HepG2 (cell line): ENCODE data around the gene SAPCD1. TPM values are rescaled to one million over a fixed set of nuclear protein-coding genes. Genes with fewer than 3 reads are reported as not detected.

ENCODE experiments used
- CBX2 ChIP-seq, 2 experiments: fragments of 200-600 bp in 1 of 2; sonication (generic); formaldehyde crosslinking in 1 of 2; IDR thresholded peaks; 2 replicates each; pipeline versions ENCODE4 v1.7.0 to v1.8.1; 2018 to 2022; ENCODE audit warnings: low read depth in 2 of 2, low read length in 1 of 2, mild to moderate bottlenecking in 1 of 2, missing genetic modification reagents in 1 of 2
- CEBPG ChIP-seq: IDR thresholded peaks from 2 replicates; pipeline ENCODE4 v1.6.1; 2016
- JARID2 ChIP-seq: sonication (generic); formaldehyde crosslinking; IDR thresholded peaks from 2 replicates; pipeline ENCODE4 v1.8.1; 2023; ENCODE audit warnings: missing genetic modification reagents, inconsistent platforms; ENCODE audit not compliant: insufficient replicate concordance
- JUND ChIP-seq: sonication (generic); formaldehyde crosslinking; IDR thresholded peaks from 2 replicates; pipeline ENCODE4 v1.8.0; 2022; ENCODE audit warnings: mild to moderate bottlenecking, missing genetic modification reagents
- KDM5A ChIP-seq: fragments of 200-600 bp; sonication (generic); IDR thresholded peaks from 2 replicates; pipeline ENCODE4 v1.7.0; 2018; ENCODE audit warnings: antibody characterized with exemption, mild to moderate bottlenecking, low read length, borderline replicate concordance
- MTA1 ChIP-seq: sonication (generic); formaldehyde crosslinking; IDR thresholded peaks from 2 replicates; pipeline ENCODE4 v1.4.0; 2020; ENCODE audit warnings: missing genetic modification reagents, mild to moderate bottlenecking, borderline replicate concordance
- MYNN ChIP-seq: sonication (generic); formaldehyde crosslinking; IDR thresholded peaks from 2 replicates; pipeline ENCODE4 v1.4.0; 2020; ENCODE audit warnings: mild to moderate bottlenecking, low read depth, missing genetic modification reagents
- MZF1 ChIP-seq: sonication (generic); formaldehyde crosslinking; IDR thresholded peaks from 2 replicates; pipeline ENCODE4 v1.8.1; 2023; ENCODE audit warnings: mild to moderate bottlenecking, missing genetic modification reagents, borderline replicate concordance
- NFE2 ChIP-seq: sonication (generic); formaldehyde crosslinking; IDR thresholded peaks from 2 replicates; pipeline ENCODE4 v1.4.0; 2020; ENCODE audit warnings: missing genetic modification reagents
- NONO ChIP-seq, 2 experiments: fragments of 450-650 bp in 1 of 2; sonication (generic) in 1 of 2; formaldehyde crosslinking in 1 of 2; IDR thresholded peaks in 1 of 2; conservative IDR thresholded peaks in 1 of 2; 2 replicates each; pipeline versions ENCODE4 v1.6.1 to v1.8.0; 2017 to 2022; ENCODE audit warnings: mild to moderate bottlenecking in 1 of 2, missing genetic modification reagents in 1 of 2, moderate library complexity in 1 of 2
- PTBP1 ChIP-seq: fragments of 200-400 bp; formaldehyde crosslinking; IDR thresholded peaks from 2 replicates; pipeline ENCODE4 v1.6.1; 2018; ENCODE audit warnings: low read length, low read depth; ENCODE audit not compliant: poor library complexity, severe bottlenecking
- RARG ChIP-seq: sonication (generic); formaldehyde crosslinking; IDR thresholded peaks from 2 replicates; pipeline ENCODE4 v1.4.0; 2020; ENCODE audit warnings: low read depth, mild to moderate bottlenecking, missing genetic modification reagents
- RFX3 ChIP-seq: IDR thresholded peaks from 2 replicates; pipeline ENCODE4 v1.6.1; 2016; ENCODE audit warnings: missing biosample characterization, missing genetic modification reagents
- SNRNP70 ChIP-seq: fragments of 200-400 bp; formaldehyde crosslinking; IDR thresholded peaks from 2 replicates; pipeline ENCODE4 v1.6.1; 2017; ENCODE audit warnings: mild to moderate bottlenecking, low read depth, low read length, moderate library complexity
- STAT5B ChIP-seq: sonication (generic); formaldehyde crosslinking; IDR thresholded peaks from 2 replicates; pipeline ENCODE4 v1.4.0; 2020; ENCODE audit warnings: missing genetic modification reagents
- SUZ12 ChIP-seq: fragments of 150-350 bp; IDR thresholded peaks from 2 replicates; pipeline ENCODE4 v1.6.1; 2014; ENCODE audit warnings: low read depth, low read length
- XBP1 ChIP-seq: sonication (generic); formaldehyde crosslinking; IDR thresholded peaks from 2 replicates; pipeline ENCODE4 v1.5.0; 2020; ENCODE audit warnings: missing genetic modification reagents
- ZMYM4 ChIP-seq: sonication (generic); formaldehyde crosslinking; IDR thresholded peaks from 2 replicates; pipeline ENCODE4 v1.8.1; 2023; ENCODE audit warnings: mild to moderate bottlenecking, missing genetic modification reagents
- ZNF501 ChIP-seq: sonication (generic); formaldehyde crosslinking; IDR thresholded peaks from 2 replicates; pipeline ENCODE4 v1.5.1; 2020; ENCODE audit warnings: mild to moderate bottlenecking, moderate library complexity, missing genetic modification reagents
- ZNF652 ChIP-seq: IDR thresholded peaks from 2 replicates; pipeline ENCODE4 v1.6.1; 2016; ENCODE audit warnings: low read depth, borderline replicate concordance
- polyA plus RNA-seq, 8 experiments: library from polyadenylated mRNA; depleted of rRNA in 3 of 8; stranded (reverse) in 7 of 8; unstranded in 1 of 8; fragments of >200 nt; fragmentation: Illumina TruSeq in 4 of 8; extraction: Trizol in 4 of 8; gene quantifications; 2 replicates each; pipeline versions ENCODE4 v1.2.1 to v1.2.3, GENCODE V29; 2011 to 2016; ENCODE audit warnings: low read depth in 4 of 8, missing spikeins in 1 of 8, mixed read lengths in 1 of 8; ENCODE audit not compliant: insufficient read depth in 1 of 8
- total RNA-seq, 5 experiments: library from RNA; depleted of rRNA; stranded (reverse); fragments of >200 nt; fragmentation: Illumina TruSeq; extraction: Trizol; gene quantifications; 2 replicates each; pipeline ENCODE4 v1.2.3, GENCODE V29; 2016; ENCODE audit warnings: low read depth in 1 of 5
- TF ChIP-seq, protein P1 (sequence below): sonication (generic); formaldehyde crosslinking; IDR thresholded peaks from 2 replicates; pipeline ENCODE4 v1.4.0; 2020; ENCODE audit warnings: missing genetic modification reagents, mild to moderate bottlenecking, borderline replicate concordance
- TF ChIP-seq, protein P2 (sequence below): sonication (generic); formaldehyde crosslinking; conservative IDR thresholded peaks from 2 replicates; pipeline ENCODE4 v1.5.0; 2020; ENCODE audit warnings: missing genetic modification reagents
- TF ChIP-seq, protein P3 (sequence below): sonication (generic); formaldehyde crosslinking; IDR thresholded peaks from 2 replicates; pipeline ENCODE4 v1.4.0; 2020; ENCODE audit warnings: mild to moderate bottlenecking, missing genetic modification reagents, borderline replicate concordance
- TF ChIP-seq, protein P4 (sequence below): sonication (generic); formaldehyde crosslinking; IDR thresholded peaks from 2 replicates; pipeline ENCODE4 v1.4.0; 2020; ENCODE audit warnings: mild to moderate bottlenecking, missing genetic modification reagents

The SAPCD1 gene
- total and polyA plus RNA-seq, 2 of the 13 experiments (the other 11 are each of a cell fraction or from before 2014, with no cell fraction given) = 2.5 to 3.9 TPM

DNA sequence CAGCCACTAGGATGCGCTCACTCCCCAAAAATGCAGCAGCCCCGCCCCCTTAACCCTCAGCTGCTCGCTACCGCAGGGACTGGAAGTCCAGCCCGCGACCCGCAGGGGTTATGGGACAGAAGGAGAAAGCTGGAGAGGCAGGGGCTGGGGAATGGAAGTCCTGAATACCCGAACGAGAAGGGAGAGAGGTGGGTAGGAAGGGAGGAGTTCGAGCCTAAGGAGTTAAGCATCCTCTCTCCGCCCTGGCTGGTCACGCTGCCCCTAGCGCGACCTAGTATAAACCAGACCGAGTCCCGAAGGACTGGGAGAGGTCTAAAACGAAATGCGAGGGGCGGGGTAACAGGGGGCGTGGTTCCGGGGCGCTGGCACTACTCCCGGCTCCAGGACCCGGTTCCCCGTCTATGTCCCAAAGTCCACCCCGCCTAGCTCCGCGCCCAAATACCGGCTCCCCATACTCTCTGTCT, 32.9 kb upstream of the SAPCD1 start (continued):
- TF ChIP-seq KDM5A (peak; percentile 74; the same call in 1 of the 2 replicates), STAT5B (no peak), RARG (no peak), ZMYM4 (CRISPR knock-in tag) (peak; percentile 32; the same call in 1 of the 2 replicates), PTBP1 (no peak), CBX2 (IDR thresholded peaks at IDR 0.05; ENCODE audit: low read depth, low read length) (no peak), CBX2 (CRISPR knock-in tag; IDR thresholded peaks at IDR 0.05; ENCODE audit: low read depth) (no peak), JUND (CRISPR knock-in tag) (0 out of 2 replicates have a peak, but pooled peaks have one; percentile 18), SNRNP70 (no peak), RFX3 (CRISPR knock-in tag) (no peak), CEBPG (CRISPR knock-in tag) (no peak), ZNF652 (CRISPR knock-in tag) (peak; percentile 100), ZNF501 (CRISPR knock-in tag) (peak; percentile 53; the same call in 1 of the 2 replicates), MYNN (CRISPR knock-in tag) (0 out of 2 replicates have a peak, but pooled peaks have one; percentile 78), MZF1 (no peak; the same call in 1 of the 2 replicates), SUZ12 (no peak), MTA1 (CRISPR knock-in tag) (no peak; the same call in 1 of the 2 replicates), NFE2 (CRISPR knock-in tag) (no peak), JARID2 (no peak), XBP1 (CRISPR knock-in tag) (no peak), NONO (IDR thresholded peaks at IDR 0.05) (no peak), NONO (CRISPR knock-in tag; conservative IDR thresholded peaks at IDR 0.05) (peak; percentile 72)
- TF ChIP-seq, protein P1, sequence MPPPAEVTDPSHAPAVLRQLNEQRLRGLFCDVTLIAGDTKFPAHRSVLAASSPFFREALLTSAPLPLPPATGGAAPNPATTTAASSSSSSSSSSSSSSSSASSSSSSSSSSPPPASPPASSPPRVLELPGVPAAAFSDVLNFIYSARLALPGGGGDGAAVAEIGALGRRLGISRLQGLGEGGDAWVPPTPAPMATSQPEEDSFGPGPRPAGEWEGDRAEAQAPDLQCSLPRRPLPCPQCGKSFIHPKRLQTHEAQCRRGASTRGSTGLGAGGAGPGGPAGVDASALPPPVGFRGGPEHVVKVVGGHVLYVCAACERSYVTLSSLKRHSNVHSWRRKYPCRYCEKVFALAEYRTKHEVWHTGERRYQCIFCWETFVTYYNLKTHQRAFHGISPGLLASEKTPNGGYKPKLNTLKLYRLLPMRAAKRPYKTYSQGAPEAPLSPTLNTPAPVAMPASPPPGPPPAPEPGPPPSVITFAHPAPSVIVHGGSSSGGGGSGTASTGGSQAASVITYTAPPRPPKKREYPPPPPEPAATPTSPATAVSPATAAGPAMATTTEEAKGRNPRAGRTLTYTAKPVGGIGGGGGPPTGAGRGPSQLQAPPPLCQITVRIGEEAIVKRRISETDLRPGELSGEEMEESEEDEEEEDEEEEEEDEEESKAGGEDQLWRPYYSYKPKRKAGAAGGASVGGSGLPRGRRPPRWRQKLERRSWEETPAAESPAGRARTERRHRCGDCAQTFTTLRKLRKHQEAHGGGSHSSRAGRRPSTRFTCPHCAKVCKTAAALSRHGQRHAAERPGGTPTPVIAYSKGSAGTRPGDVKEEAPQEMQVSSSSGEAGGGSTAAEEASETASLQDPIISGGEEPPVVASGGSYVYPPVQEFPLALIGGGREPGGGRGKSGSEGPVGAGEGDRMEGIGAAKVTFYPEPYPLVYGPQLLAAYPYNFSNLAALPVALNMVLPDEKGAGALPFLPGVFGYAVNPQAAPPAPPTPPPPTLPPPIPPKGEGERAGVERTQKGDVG (CRISPR knock-in tag) = no peak; the same call in 1 of the 2 replicates
- TF ChIP-seq, protein P2, sequence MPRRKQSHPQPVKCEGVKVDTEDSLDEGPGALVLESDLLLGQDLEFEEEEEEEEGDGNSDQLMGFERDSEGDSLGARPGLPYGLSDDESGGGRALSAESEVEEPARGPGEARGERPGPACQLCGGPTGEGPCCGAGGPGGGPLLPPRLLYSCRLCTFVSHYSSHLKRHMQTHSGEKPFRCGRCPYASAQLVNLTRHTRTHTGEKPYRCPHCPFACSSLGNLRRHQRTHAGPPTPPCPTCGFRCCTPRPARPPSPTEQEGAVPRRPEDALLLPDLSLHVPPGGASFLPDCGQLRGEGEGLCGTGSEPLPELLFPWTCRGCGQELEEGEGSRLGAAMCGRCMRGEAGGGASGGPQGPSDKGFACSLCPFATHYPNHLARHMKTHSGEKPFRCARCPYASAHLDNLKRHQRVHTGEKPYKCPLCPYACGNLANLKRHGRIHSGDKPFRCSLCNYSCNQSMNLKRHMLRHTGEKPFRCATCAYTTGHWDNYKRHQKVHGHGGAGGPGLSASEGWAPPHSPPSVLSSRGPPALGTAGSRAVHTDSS (CRISPR knock-in tag) = no peak
- TF ChIP-seq, protein P3, sequence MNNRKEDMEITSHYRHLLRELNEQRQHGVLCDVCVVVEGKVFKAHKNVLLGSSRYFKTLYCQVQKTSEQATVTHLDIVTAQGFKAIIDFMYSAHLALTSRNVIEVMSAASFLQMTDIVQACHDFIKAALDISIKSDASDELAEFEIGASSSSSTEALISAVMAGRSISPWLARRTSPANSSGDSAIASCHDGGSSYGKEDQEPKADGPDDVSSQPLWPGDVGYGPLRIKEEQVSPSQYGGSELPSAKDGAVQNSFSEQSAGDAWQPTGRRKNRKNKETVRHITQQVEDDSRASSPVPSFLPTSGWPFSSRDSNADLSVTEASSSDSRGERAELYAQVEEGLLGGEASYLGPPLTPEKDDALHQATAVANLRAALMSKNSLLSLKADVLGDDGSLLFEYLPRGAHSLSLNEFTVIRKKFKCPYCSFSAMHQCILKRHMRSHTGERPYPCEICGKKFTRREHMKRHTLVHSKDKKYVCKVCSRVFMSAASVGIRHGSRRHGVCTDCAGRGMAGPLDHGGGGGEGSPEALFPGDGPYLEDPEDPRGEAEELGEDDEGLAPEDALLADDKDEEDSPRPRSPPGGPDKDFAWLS = no peak
- TF ChIP-seq, protein P4, sequence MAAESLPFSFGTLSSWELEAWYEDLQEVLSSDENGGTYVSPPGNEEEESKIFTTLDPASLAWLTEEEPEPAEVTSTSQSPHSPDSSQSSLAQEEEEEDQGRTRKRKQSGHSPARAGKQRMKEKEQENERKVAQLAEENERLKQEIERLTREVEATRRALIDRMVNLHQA = no peak
